Uterus (tissue), 4 donors: ENCODE measurements around the gene ADH7. TPM values are rescaled to one million over a fixed set of nuclear protein-coding genes. Genes with fewer than 3 reads are reported as not detected.

ENCODE experiments used
- DNase-seq, 2 donors: peaks; one replicate each; pipeline ENCODE4 v3.0.0-alpha.2; 2019 to 2020
- H3K27ac ChIP-seq, 2 donors: fragments of 200-600 bp; sonication (generic); 1 replicate in 1 of 2; 2 replicates in 1 of 2; pipeline ENCODE4 v1.5.1; 2016 to 2018
- H3K27me3 ChIP-seq, 2 donors: fragments of 200-600 bp; sonication (generic); one replicate each; pipeline ENCODE4 v1.5.1; 2018 to 2019; ENCODE audit warnings: control low read depth in 1 of 2
- H3K36me3 ChIP-seq, 2 donors: fragments of 200-600 bp; sonication (generic); one replicate each; pipeline ENCODE4 v1.5.1; 2019; ENCODE audit warnings: control low read depth in 1 of 2
- H3K4me1 ChIP-seq, 2 donors: fragments of 200-600 bp; sonication (generic); one replicate each; pipeline ENCODE4 v1.5.1; 2018 to 2019; ENCODE audit warnings: control low read depth in 1 of 2
- H3K4me3 ChIP-seq, 2 donors: fragments of 200-600 bp; sonication (generic); 1 replicate in 1 of 2; 2 replicates in 1 of 2; pipeline ENCODE4 v1.5.1; 2018 to 2019; ENCODE audit warnings: mild to moderate bottlenecking in 1 of 2
- H3K9me3 ChIP-seq, 2 donors: fragments of 200-600 bp; sonication (generic); one replicate each; pipeline ENCODE4 v1.5.1; 2019; ENCODE audit warnings: control low read depth in 1 of 2
- CTCF ChIP-seq, 4 experiments: fragments of 200-600 bp in 2 of 4; fragments of 450-650 bp in 2 of 4; sonication (generic) in 2 of 4; IDR thresholded peaks; one replicate each; pipeline ENCODE4 v1.5.1; 2016 to 2019; ENCODE audit warnings: antibody characterized with exemption in 4 of 4, mild to moderate bottlenecking in 2 of 4, moderate library complexity in 1 of 4
- POLR2A ChIP-seq, 2 donors: fragments of 450-650 bp; IDR thresholded peaks; one replicate each; pipeline ENCODE4 v1.6.1; 2016; ENCODE audit warnings: antibody characterized with exemption in 2 of 2, mild to moderate bottlenecking in 1 of 2, moderate library complexity in 1 of 2
- intact Hi-C: fragments of 100-400 bp; cut with DNase I; formaldehyde crosslinking; loops from one replicate; pipeline ENCODE4 v1.15.1; 2023; ENCODE audit warnings: low total_unique reads
- total RNA-seq, 4 donors: library from RNA; depleted of rRNA in 3 of 4; stranded (reverse); fragments of >200 nt in 3 of 4; gene quantifications; one replicate each; pipeline versions ENCODE4 v1.1.0 to v1.2.4, GENCODE V29; 2014 to 2023
- donor health status: DM: yes; HTN: yes; CAD: no.

Gene ADH7
- total RNA-seq, 4 donors from 2014 or later, result not detected

- Histone ChIP-seq H3K27ac (no peak overlapping the region), H3K9me3 (no peaks in the 10 kb centered on the region), H3K4me3 (no peak overlapping the region), H3K27me3 (no peaks in the 10 kb centered on the region), H3K36me3 (no peaks in the 10 kb centered on the region), H3K4me1 (peaks cover 0 to 12% of the 10 kb centered on the region in 2 donors)
- TF ChIP-seq CTCF (IDR thresholded peaks at IDR 0.05) (no peak), POLR2A (IDR thresholded peaks at IDR 0.05) (no peak)
- DNase-seq, result no peak
- intact Hi-C loops, result no loop called here
Measured at GRCh38 chr4:99366491-99366890, 68.7 kb downstream of the ADH7 start.

GRCh38 chr4:99362768-99363167 lies 72.4 kb downstream of the ADH7 start:
- TF ChIP-seq CTCF (IDR thresholded peaks at IDR 0.05) (no peak), POLR2A (IDR thresholded peaks at IDR 0.05) (no peak)
- Histone ChIP-seq H3K9me3 (no peaks in the 10 kb centered on the region), H3K4me1 (peaks cover 5 to 12% of the 10 kb centered on the region in 2 donors), H3K27me3 (no peaks in the 10 kb centered on the region), H3K27ac (peak overlapping the region; percentile 80 to 86), H3K4me3 (no peak overlapping the region), H3K36me3 (no peaks in the 10 kb centered on the region)
- DNase-seq, result no peak
- intact Hi-C loops, result no loop called here

Other genes with a start within 250 kb of the ADH7 start
- gene ADH6, start 216.1 kb downstream of the ADH7 start, total RNA-seq, result 1 to 10 TPM in 1 of 4 donors, not detected in 3; 3.4 TPM
- 1 to 10 TPM in 1 of 4 donors, under 1 TPM in 1, not detected in 2; 0.88 to 5.0 TPM for gene ADH1A, start 144.4 kb downstream of the ADH7 start, total RNA-seq
- 100 to 1,000 TPM in 3 of 4 donors, 1 to 10 TPM in 1; 6.7 to 703 (median 522) TPM for gene ADH1B, start 113.9 kb downstream of the ADH7 start, total RNA-seq
- gene ADH1C, start 82.6 kb downstream of the ADH7 start, total RNA-seq, result 1 to 10 TPM in 3 of 4 donors, under 1 TPM in 1; 0.29 to 4.7 (median 2.3) TPM
- gene C4orf17, start 75.7 kb upstream of the ADH7 start, total RNA-seq, result not detected
- gene TRMT10A, start 128.7 kb upstream of the ADH7 start, total RNA-seq, result 10 to 100 TPM in 1 of 4 donors, 1 to 10 TPM in 1, under 1 TPM in 2; under 0.01 to 11.9 (median 2.1) TPM
- gene MTTP, start 139.5 kb upstream of the ADH7 start, total RNA-seq, result under 1 TPM in 1 of 4 donors, not detected in 3; 0.14 TPM
- gene C4orf54, start 222.5 kb upstream of the ADH7 start, total RNA-seq, result under 1 TPM in 1 of 4 donors, not detected in 3; 0.21 TPM